ENCODE data around the gene EPB41.

DNA sequence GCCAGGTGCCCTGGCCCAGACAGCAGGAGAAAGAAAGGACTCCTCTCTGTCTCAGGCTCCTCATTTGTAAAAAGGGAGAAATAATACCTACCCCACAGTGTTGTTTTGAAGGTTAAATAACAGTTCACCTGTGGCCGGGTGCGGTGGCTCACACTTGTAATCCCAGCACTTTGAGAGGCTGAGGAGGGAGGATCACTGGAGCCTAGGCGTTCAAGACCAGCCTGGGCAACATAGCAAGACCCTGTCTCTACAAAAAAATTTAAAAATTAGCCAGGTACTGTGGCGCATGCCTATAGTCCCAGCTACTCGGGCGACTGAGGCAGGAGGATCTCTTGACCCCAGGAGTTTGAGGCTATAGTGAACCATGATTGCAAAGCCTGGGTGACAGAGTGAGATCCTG lies 211.8 kb downstream of the EPB41 start:
- TF ChIP-seq, protein P1, sequence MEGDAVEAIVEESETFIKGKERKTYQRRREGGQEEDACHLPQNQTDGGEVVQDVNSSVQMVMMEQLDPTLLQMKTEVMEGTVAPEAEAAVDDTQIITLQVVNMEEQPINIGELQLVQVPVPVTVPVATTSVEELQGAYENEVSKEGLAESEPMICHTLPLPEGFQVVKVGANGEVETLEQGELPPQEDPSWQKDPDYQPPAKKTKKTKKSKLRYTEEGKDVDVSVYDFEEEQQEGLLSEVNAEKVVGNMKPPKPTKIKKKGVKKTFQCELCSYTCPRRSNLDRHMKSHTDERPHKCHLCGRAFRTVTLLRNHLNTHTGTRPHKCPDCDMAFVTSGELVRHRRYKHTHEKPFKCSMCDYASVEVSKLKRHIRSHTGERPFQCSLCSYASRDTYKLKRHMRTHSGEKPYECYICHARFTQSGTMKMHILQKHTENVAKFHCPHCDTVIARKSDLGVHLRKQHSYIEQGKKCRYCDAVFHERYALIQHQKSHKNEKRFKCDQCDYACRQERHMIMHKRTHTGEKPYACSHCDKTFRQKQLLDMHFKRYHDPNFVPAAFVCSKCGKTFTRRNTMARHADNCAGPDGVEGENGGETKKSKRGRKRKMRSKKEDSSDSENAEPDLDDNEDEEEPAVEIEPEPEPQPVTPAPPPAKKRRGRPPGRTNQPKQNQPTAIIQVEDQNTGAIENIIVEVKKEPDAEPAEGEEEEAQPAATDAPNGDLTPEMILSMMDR (IDR thresholded peaks at IDR 0.05) = no peak
- no peak for TF ChIP-seq POLR2A (IDR thresholded peaks at IDR 0.05)
- TF ChIP-seq POLR2AphosphoS5 (IDR thresholded peaks at IDR 0.05) = no peak

All from prostate gland (tissue), 2 donors.